HUES64 (cell line): ENCODE measurements around the gene PBXIP1.

Experiments used
- H3K27ac ChIP-seq: 2 replicates; pipeline ENCODE4 v1.7.0; 2013; ENCODE audit warnings: low read depth, low read length, inconsistent platforms
- H3K27me3 ChIP-seq: 2 replicates; pipeline ENCODE4 v1.6.1; 2013; ENCODE audit warnings: mild to moderate bottlenecking, low read length; ENCODE audit not compliant: insufficient read depth
- H3K36me3 ChIP-seq: 2 replicates; pipeline ENCODE4 v1.6.1; 2013; ENCODE audit warnings: mild to moderate bottlenecking, low read length; ENCODE audit not compliant: insufficient read depth
- H3K4me1 ChIP-seq: 2 replicates; pipeline ENCODE4 v1.6.1; 2013; ENCODE audit warnings: mild to moderate bottlenecking, low read length, moderate library complexity; ENCODE audit not compliant: insufficient read depth
- H3K4me3 ChIP-seq: 2 replicates; pipeline ENCODE4 v1.5.1; 2013; ENCODE audit warnings: mild to moderate bottlenecking, low read length, moderate library complexity
- H3K9ac ChIP-seq: 2 replicates; pipeline ENCODE4 v1.6.1; 2013; ENCODE audit warnings: mild to moderate bottlenecking, low read depth, low read length
- H3K9me3 ChIP-seq: 2 replicates; pipeline ENCODE4 v1.6.1; 2013; ENCODE audit warnings: low read depth, low read length; ENCODE audit not compliant: insufficient read depth
- WGBS: fragments of 150-250, 120-280 bp; methylation state at CpG from one replicate; pipeline ENCODE4 v1.1.7; 2013; ENCODE audit warnings: missing lambda C conversion rate; 5-methylcytosine and 5-hydroxymethylcytosine counted together

PBXIP1 gene

DNA sequence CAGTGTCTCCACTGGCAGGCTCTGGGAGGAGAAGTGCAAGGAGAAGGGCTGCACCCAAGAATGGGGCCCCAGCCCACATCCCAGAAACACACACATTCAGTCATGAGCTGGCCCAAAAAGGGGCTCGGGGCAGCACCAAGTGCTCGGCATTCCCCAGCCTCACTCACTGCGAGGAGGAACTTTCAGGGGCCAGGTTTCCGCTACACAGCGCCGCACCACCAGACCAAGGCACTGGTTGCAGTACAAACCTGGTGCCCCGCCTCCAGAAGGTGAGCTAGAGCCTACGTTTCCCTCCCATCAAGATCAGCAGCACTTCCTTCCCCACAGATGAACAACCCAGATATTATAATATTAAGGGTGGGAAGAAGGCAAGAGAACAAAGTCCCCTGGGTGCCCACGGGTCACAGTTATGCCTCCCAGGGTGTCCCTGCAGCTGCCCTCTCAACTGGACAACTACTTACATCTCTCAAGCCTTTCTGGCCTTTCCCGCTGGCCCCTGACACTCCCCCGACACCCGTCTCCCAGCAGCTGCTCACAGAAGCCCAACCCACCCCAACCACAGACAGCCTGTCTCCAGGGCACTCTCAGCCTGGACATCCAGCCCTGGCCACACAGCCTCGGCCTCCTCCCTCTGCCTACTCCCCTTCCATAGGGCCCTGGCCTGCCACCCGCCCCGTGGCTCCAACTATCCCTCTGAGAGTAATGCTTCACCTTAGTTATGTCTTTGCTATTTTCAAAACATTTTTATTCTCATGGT lies 3.8 kb downstream of the PBXIP1 start:
- Histone ChIP-seq H3K27me3 (no peaks in the 10 kb centered on the region), H3K27ac (no peak overlapping the region), H3K9me3 (no peaks in the 10 kb centered on the region), H3K4me1 (peaks cover 18% of the 10 kb centered on the region), H3K4me3 (no peak overlapping the region), H3K36me3 (peaks cover 6% of the 10 kb centered on the region), H3K9ac (no peak overlapping the region; the same call in 1 of the 2 replicates)
- WGBS, result 81% methylated on average over 15 of the region's 15 CpGs

DNA sequence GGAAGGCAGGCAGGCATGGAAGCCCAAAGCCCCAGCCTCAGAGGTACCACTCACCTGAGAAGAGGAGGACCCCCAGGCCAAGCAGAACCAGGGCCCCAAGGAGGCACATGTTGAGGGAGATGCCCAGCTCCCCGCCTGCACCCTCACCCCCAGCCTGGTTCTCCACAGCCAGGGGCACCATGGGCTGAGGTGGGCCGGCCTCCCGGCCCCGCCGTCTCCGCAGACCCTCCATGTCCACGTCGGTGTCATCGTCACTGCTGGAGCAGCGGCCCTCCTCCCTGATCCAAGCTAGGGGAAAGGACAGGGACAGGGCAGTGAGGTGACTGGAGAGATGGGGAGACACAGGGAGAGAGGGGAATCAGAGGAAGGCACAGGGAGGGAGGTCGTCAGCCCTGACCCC lies 7.8 kb downstream of the PBXIP1 start:
- Histone ChIP-seq H3K9me3 (no peaks in the 10 kb centered on the region), H3K9ac (no peak overlapping the region), H3K36me3 (peaks cover 9% of the 10 kb centered on the region), H3K27me3 (no peaks in the 10 kb centered on the region), H3K4me1 (no peaks in the 10 kb centered on the region), H3K4me3 (no peak overlapping the region), H3K27ac (no peak overlapping the region)
- 90% methylated on average over 11 of the region's 11 CpGs for WGBS

DNA sequence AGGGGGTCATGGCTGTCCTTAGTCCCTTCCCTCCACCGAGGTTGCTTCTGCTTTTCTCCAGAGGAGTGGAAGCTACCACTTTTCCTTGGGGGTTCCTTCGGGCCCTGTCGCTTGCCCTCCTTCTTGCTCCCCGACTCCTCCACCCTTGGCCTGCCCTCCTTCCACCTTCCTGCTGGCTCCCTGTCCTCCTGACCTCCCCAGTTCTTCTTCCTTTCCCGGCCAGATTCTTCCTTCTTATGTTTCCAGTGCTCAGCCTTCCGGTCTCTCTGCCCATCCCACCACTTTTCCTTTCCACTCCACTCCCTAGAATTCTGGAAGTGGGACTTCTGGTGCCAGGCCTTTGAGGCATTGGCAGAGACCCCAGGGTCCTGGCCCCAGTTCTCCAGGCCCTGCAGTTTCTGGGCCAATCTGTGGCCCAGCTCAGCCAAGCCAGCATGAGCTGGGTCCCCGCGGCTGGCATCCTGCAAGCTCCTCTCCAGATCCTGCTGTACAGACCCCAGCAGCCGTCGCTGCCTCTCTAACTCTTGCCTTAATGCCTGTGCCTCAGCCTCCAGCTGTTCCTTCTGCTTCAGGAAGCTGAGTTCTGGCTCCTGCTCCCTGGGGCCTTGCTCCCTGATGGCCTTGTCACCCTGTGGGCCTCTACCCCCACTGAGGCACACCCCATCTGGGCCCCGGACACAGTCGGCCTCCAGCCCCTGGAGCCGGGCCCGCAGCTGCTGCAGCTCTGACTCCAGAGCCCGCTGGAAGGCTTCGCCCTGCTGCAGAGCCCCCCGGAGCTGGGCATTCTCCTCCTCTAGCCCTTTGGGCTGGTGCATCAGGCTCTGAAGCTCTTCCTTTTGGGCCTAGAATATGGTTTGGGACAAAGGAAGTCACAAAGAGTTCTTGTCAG lies 9.7 kb downstream of the PBXIP1 start:
- Histone ChIP-seq H3K36me3 (peaks cover 7% of the 10 kb centered on the region), H3K4me3 (no peak overlapping the region), H3K27me3 (no peaks in the 10 kb centered on the region), H3K27ac (no peak overlapping the region), H3K4me1 (no peaks in the 10 kb centered on the region), H3K9me3 (no peaks in the 10 kb centered on the region), H3K9ac (no peak overlapping the region)
- WGBS, result 91% methylated on average over 17 of the region's 17 CpGs

DNA sequence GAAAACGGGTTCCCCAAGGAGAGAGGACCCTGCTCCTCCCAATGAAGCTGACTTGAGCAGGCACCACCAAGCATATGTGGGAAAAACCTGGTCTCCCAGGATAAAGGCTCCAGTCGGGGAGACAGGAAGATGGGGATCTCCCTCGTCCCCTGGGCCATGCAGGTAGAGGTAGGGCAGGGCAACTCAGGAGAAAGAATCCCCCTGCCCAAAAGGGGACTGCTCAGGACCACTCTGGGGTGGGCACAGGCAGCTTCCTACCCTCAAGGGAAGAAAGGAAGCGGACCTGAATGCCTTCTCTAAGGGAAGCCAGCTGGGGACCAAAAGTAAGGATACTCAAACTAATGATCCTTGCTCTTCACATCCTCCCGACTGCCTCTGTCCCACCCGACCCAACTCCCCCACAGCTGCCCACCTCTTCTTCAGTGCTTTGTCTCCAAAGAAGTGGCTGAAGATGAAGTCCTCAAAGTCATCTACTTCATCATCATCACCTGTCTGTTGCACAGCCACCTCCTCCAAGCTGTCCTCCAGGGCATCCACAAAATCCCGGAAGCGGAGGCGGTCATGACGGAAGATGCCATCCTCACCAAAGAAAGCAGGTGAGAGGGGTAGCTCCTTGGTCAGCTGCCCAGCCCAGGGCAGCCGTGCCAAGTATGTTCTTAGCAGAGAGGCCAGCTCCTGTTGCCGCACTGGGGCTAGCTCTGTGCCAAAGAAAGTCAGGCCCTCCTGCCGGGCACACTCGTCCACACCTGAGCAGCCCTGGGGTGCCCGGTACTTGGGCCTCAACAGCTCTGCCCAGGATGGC lies 10.5 kb downstream of the PBXIP1 start:
- Histone ChIP-seq H3K36me3 (0 out of 2 replicates have a peak, but pooled peaks cover 2% of the 10 kb centered on the region), H3K27me3 (no peaks in the 10 kb centered on the region), H3K4me1 (peaks cover 4% of the 10 kb centered on the region; the same call in 1 of the 2 replicates), H3K27ac (no peak overlapping the region), H3K9me3 (no peaks in the 10 kb centered on the region), H3K4me3 (no peak overlapping the region), H3K9ac (no peak overlapping the region)
- 85% methylated on average over 15 of the region's 15 CpGs for WGBS

DNA sequence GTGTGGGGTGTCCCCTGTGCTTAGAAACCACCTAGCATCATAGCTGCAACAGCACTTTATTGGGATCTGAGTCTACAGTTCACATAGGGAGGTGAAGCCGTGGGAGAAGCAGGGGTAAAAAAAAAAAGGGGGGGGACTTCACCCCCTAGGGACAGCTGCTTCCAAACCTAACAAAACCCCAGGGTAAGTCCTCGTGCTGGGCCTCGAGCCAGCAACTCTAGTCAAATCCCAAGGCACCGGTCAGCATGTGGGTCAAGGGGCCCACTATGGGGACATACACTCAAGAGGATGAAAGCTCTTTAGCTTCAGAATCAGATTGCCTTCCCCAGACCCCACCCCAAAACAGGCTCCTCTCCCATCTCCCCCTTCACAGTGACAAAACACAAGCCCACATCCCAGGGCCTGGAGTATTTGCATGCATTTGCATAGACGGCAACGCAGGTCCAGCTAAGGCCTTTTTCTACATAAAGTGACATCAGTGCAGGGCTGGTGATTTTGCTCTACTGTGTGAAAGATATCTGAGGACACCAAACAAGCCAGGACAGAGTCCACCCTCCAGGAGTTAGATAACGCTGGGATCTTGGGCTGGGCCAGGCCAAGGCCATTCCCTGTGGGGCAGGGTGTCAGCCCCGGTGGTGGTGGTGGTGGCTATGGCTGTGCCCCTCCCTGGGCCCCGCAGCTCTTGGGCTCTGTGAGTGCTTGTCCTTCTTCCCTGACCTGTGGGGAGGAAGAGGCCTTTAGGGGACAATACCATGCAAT lies 11.3 kb downstream of the PBXIP1 start:
- H3K9me3 ChIP-seq, result no peaks in the 10 kb centered on the region
- WGBS, result 81% methylated on average over 9 of the region's 9 CpGs
- no peak overlapping the region for H3K4me3 ChIP-seq
- no peak overlapping the region for H3K9ac ChIP-seq
- 0 out of 2 replicates have a peak, but pooled peaks cover 2% of the 10 kb centered on the region for H3K36me3 ChIP-seq
- peaks cover 8% of the 10 kb centered on the region; the same call in 1 of the 2 replicates for H3K4me1 ChIP-seq
- no peak overlapping the region for H3K27ac ChIP-seq
- no peaks in the 10 kb centered on the region for H3K27me3 ChIP-seq

DNA sequence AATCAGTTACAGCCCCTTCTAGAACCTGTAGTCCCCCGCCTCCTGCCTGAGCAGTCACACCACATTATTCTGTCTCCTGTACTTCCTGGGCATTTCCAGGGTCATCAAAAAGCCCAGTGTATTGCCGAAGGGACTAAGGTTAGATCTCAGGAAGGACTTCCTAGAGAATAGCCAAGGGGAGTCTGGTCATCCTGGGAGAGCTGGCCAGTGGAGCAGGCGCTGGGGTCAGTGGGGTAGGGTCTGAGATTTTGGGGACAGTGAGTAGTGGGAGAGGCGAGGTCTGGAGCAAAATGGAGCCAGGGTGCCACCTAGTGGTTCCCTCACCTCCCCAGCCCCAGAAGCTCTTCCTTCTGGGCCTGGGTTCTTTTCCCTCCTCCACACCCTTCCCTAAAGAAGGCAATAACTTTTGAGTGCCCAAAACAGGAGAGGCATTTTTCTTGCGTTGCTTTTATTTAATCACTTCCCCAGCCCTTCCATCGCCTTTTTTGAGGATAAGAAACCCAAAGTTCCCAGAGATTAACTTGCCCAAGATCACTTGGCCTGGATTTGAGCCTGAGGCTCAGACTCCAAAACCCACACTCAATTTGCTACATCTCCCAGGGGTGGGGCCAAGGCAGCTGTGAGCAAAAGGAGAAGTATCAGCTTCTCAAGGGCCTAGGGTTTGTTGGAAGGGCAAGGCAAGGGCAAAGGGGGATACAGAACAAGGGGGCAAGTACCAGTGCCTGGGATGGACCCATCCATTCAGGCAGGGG lies 12.1 kb downstream of the PBXIP1 start:
- peaks cover 8% of the 10 kb centered on the region; the same call in 1 of the 2 replicates for H3K4me1 ChIP-seq
- H3K36me3 ChIP-seq, result 0 out of 2 replicates have a peak, but pooled peaks cover 2% of the 10 kb centered on the region
- no peak overlapping the region for H3K4me3 ChIP-seq
- H3K9ac ChIP-seq, result no peak overlapping the region
- WGBS, result 43% methylated on average over 6 of the region's 6 CpGs
- no peak overlapping the region for H3K27ac ChIP-seq
- no peaks in the 10 kb centered on the region for H3K27me3 ChIP-seq
- H3K9me3 ChIP-seq, result no peaks in the 10 kb centered on the region

DNA sequence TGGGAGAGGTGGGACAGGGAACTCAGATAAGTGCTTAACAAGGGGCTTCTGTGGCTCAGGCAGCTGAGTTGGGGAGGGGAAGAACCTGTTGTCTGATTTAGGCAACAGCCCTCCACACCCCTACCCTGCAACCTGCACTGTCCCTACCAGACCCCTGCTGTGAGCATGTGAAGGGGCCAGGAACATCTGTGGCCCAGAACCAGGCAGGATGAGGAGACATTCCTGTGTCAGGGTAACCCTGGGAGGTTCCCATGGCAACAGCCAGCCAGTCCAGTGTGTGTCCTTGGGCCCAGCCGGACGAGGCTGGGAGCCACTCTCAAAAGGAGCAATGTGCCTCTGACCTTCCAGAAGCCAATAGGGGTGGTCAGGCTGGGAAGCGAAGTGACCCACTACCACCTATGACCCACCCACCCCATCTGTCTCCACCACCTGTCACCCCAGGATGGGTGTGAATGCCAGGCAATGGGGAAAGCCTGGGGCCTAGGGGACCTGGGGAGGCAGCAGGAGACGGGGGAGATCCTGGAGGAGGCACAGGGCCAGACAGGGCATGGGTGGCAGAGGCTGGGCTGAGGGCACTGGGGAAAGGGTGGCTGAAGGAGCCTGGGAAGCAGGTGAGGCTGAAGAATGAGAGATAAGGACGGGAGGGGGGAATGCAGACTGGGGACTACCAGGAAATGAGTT lies 14.4 kb downstream of the PBXIP1 start:
- 0 out of 2 replicates have a peak, but pooled peaks cover 2% of the 10 kb centered on the region for H3K36me3 ChIP-seq
- 80% methylated on average over 5 of the region's 5 CpGs for WGBS
- no peak overlapping the region for H3K27ac ChIP-seq
- H3K9me3 ChIP-seq, result no peaks in the 10 kb centered on the region
- no peak overlapping the region for H3K9ac ChIP-seq
- no peaks in the 10 kb centered on the region for H3K27me3 ChIP-seq
- H3K4me3 ChIP-seq, result no peak overlapping the region
- H3K4me1 ChIP-seq, result peaks cover 8% of the 10 kb centered on the region; the same call in 1 of the 2 replicates

DNA sequence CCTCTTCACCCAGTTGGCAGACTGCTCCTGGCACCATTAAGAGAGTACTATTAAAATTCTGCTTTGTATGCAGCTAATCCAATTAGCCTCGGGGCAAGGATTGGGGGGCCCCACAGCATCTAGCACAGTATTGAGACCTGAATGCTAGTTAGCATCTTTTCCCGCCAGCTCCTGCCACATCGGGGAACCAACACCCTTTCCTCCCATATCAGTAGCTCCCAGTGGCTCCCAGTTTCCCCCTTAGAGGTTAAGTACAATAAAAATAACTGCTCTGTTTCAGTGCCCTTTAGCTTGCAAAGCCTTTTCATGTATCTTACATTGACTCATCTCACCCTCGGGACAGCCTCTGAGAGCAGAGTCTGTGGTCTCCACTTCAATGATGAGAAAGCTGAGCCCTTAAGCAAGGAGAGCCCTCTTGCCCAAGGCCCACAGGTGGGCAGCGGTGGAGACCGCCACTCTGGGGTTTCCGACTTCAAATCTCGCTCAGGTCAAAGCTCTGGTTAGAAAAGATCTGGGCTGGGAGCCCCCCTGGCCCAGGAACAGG lies 15.2 kb downstream of the PBXIP1 start:
- peaks cover 8% of the 10 kb centered on the region; the same call in 1 of the 2 replicates for H3K4me1 ChIP-seq
- no peak overlapping the region for H3K27ac ChIP-seq
- no peaks in the 10 kb centered on the region for H3K36me3 ChIP-seq
- H3K27me3 ChIP-seq, result no peaks in the 10 kb centered on the region
- 86% methylated on average over 8 of the region's 8 CpGs for WGBS
- no peak overlapping the region for H3K4me3 ChIP-seq
- no peak overlapping the region for H3K9ac ChIP-seq
- H3K9me3 ChIP-seq, result no peaks in the 10 kb centered on the region

DNA sequence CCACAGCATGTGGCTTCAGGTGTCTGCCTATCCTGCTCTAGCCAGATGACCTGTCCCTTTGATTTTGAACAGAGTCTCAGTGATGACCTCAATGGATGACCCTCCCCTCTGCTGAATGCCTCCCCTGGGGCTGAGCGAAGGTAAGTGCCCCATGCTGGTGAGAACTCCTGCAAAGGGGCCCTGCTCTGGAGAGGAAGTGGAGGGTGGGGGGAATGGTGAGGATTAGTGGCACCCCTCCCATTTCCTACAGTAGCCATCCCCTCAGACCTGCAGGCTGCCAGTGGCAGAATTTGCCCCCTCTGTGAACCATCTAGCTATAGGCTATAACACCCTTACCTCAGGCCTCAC lies 15.7 kb downstream of the PBXIP1 start:
- Histone ChIP-seq H3K27ac (no peak overlapping the region), H3K4me3 (no peak overlapping the region), H3K9ac (no peak overlapping the region), H3K4me1 (peaks cover 8% of the 10 kb centered on the region; the same call in 1 of the 2 replicates), H3K9me3 (no peaks in the 10 kb centered on the region), H3K36me3 (no peaks in the 10 kb centered on the region), H3K27me3 (no peaks in the 10 kb centered on the region)
- WGBS, result 25% methylated on average over 1 of the region's 1 CpG
